HFF-Myc (cell line): ENCODE data around the gene TMEM132D.

Experiments
- DNase-seq: peaks from one replicate; pipeline ENCODE4 v3.0.0-alpha.2; 2011; ENCODE audit warnings: low read depth; ENCODE audit errors: extremely low read depth
- H3K4me3 ChIP-seq: replicated peaks from 2 replicates; pipeline ENCODE4 v1.5.1; 2011; ENCODE audit warnings: low read depth, mild to moderate bottlenecking, control low read depth, low read length
- TF ChIP-seq, protein P1 (sequence below): IDR thresholded peaks from 2 replicates; pipeline ENCODE4 v1.5.1; 2012; ENCODE audit warnings: mild to moderate bottlenecking, low read depth, low read length, control low read depth; ENCODE audit errors: missing control alignments

The TMEM132D gene

DNA sequence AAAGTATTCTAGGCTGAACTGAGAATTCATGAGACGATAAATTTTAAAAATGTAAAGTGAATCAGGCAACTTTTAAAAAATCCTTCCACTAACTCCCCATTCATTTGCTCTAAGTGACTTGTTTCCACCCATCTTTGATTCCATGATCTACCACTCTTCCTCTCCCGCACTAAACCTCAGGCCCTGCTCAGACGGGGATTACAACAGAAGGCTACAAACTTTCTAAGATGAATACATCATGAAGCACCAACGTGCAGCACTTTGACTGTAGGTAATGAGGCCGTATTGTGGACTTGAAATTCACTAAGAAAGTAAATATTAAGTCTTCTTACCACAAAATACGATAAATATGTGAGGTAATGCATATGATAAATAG is 30.0 kb downstream of the TMEM132D start:
- TF ChIP-seq, protein P1, sequence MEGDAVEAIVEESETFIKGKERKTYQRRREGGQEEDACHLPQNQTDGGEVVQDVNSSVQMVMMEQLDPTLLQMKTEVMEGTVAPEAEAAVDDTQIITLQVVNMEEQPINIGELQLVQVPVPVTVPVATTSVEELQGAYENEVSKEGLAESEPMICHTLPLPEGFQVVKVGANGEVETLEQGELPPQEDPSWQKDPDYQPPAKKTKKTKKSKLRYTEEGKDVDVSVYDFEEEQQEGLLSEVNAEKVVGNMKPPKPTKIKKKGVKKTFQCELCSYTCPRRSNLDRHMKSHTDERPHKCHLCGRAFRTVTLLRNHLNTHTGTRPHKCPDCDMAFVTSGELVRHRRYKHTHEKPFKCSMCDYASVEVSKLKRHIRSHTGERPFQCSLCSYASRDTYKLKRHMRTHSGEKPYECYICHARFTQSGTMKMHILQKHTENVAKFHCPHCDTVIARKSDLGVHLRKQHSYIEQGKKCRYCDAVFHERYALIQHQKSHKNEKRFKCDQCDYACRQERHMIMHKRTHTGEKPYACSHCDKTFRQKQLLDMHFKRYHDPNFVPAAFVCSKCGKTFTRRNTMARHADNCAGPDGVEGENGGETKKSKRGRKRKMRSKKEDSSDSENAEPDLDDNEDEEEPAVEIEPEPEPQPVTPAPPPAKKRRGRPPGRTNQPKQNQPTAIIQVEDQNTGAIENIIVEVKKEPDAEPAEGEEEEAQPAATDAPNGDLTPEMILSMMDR = no peak
- DNase-seq = no peak
- no peak overlapping the region for H3K4me3 ChIP-seq

DNA sequence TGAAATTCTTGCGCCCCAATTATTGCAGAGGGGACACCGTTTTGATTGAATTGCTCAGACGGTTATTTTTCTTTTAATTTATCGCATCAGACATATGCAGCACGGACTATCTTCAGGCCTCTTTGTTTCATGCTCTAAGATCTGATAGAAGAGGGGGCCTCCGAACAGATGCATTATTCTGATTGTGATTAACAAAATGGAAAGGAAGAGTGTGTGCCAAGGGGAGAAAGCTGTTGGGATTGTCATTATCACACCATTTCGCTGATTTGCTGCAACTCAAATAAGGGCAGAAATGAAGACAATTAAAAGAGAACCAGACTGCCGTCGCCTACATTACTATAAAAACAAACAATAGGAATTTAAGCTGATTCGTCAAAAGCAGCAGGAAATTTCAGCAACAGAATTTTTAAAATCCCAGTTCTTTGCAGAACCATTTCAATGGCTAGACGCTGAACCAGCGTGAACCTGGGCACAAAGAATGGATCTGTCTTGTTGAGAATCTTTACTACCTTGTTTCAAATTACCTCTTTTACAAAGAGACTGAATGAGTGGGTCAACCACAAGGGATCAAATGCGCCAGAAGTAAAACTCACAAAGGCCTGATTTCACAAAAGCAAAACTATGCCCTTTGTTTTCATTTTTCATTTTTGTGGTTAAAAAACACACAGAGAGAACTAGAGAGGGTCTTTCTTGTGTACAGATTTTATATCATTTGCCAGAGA is 30.6 kb downstream of the TMEM132D start:
- DNase-seq = no peak
- H3K4me3 ChIP-seq = no peak overlapping the region
- TF ChIP-seq, protein P1 = no peak

DNA sequence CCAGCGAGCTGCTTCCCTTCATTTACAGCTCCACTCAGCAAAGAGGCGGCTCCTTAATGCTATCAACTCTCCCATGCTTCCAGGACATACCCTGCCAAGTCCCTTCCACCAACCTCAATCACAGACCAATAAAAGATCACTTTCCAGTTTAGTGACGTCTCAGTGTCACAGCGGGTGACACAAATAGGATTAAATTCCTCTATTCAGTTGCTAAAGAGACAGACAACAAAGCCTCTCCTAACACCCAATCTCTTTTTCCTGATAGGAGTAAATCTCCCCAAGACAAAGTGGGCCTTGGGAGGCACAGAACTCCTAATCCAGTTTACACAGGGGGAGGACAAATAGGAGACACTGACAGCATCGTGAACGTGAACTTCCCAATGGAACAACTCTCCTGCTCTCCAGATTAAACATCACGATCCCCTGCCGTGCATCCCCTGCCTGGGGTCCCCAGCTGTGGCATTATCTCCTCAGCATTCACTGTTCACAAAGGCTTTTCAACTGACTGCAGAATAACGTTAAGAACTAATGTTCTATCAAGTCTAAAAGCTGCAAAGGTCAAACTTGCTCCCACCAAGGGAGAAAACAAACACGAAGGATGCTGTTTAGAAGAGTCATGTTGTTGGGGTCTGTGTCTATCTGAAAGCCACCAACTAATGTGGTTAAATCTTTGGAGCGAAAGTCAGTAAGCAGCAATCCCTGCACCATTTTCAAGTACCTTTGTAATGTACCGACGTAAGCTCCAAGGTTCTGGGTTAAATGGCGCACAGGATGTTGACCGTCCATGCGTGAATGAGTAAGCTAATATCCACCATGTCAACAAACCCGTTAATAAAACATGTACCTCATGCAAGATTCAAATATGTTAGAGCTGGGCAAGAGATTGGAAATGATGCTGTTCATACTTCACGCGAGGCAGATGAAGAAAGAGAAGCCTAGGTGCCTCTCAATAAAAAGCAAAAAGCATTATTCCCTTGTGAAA is 31.5 kb downstream of the TMEM132D start:
- TF ChIP-seq, protein P1 = no peak
- no peak for DNase-seq
- no peak overlapping the region for H3K4me3 ChIP-seq

DNA sequence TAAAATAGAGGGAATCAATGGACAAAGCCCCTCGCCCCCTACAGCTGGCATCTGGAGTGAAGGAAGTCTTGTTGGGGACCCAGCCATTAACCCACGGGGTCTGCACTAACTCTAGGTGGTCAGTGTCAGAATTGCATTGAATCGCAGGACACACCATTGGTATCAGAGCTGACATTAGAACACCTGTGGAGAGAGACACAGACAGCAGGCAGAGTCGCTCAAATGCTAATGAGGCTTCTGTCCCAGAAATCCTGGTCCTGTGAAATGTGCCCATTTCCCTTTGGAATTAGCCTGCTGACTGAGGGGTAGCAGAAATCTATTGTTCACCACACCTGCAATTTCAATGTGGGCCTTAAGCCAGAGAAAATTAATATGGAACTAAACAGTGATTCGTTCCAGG is 33.0 kb downstream of the TMEM132D start:
- no peak overlapping the region for H3K4me3 ChIP-seq
- no peak for DNase-seq
- TF ChIP-seq, protein P1 = no peak

DNA sequence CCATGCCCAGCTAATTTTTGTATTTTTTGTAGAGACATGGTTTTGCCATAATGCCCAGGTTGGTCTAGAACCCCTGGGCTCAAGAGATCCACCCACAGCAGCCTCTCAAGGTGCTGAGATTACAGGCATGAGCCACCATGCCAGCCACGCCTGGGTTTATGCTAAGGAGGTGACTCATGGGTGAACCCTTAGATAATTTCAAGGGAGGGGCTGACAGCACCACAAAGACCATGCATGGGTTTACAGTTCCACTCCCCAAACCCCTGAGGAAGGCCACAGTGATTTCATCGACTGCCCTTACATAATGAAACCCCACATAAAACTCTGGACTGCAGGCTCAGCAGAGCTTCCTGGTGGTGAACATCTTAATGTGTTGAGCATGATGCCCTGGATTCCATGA is 33.7 kb downstream of the TMEM132D start:
- TF ChIP-seq, protein P1 = no peak
- H3K4me3 ChIP-seq = no peak overlapping the region
- DNase-seq = no peak

DNA sequence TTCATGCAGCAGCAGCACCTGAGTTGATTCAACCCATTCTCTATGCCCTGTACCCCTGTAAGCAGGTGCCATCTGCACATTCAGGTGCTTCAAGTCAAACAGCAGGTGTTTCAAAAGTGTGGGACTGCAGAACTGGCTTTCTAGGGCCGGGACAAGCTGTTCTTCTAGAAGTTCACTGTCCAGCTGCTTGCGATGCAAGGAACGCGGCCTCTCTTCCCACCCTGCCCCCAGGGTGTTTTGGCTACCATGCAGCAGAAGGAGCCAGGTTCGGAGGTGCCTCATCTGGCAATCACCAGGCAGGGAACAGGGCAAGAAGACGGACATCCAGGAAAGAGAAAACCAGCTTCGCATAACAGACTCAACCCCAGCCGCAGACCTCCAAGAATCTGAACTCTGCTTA is 35.2 kb downstream of the TMEM132D start:
- DNase-seq = no peak
- TF ChIP-seq, protein P1 = no peak

More for the DNA sequence above, 35.2 kb downstream of the TMEM132D start:
- no peak overlapping the region for H3K4me3 ChIP-seq
